Stimulated activated naive CD8-positive, alpha-beta T cell treated with anti-CD3 and anti-CD28 coated beads, Interleukin-15, Interleukin-2, amounts not matched to agents 100 ng/mL and 50 ng/mL, for 24 hours (primary cell): ENCODE measurements around the gene KLHL36.
"Not testable (repeated sequence)": the region's sequence is repeated elsewhere in the genome, so short reads cannot be mapped to it uniquely, and the experiment has no call there.

Experiments
- H3K27ac Mint-ChIP-seq: one replicate; pipeline ENCODE4 v1.8.0; 2021; ENCODE audit warnings: mild to moderate bottlenecking, mixed read lengths
- H3K27me3 Mint-ChIP-seq: one replicate; pipeline ENCODE4 v1.8.0; 2021; ENCODE audit warnings: mixed read lengths
- H3K36me3 Mint-ChIP-seq: one replicate; pipeline ENCODE4 v1.8.0; 2021; ENCODE audit warnings: low read depth, mixed read lengths
- H3K4me1 Mint-ChIP-seq: one replicate; pipeline ENCODE4 v1.8.0; 2021; ENCODE audit warnings: low read depth, mixed read lengths
- H3K4me3 Mint-ChIP-seq: one replicate; pipeline ENCODE4 v1.8.0; 2021; ENCODE audit warnings: mild to moderate bottlenecking, mixed read lengths
- H3K9me3 Mint-ChIP-seq: one replicate; pipeline ENCODE4 v1.8.0; 2021; ENCODE audit warnings: mixed read lengths

The KLHL36 gene

GRCh38 chr16:84683691-84684591 is 35.6 kb downstream of the KLHL36 start:
- no peaks in the 10 kb centered on the region for H3K36me3 Mint-ChIP-seq
- H3K4me3 Mint-ChIP-seq, result no peak overlapping the region
- H3K27ac Mint-ChIP-seq, result no peak overlapping the region
- peaks cover 8% of the 10 kb centered on the region for H3K27me3 Mint-ChIP-seq
- H3K4me1 Mint-ChIP-seq, result peaks cover 5% of the 10 kb centered on the region
- peaks cover 5% of the 10 kb centered on the region for H3K9me3 Mint-ChIP-seq

- Mint-ChIP-seq H3K4me1 (peaks cover 5% of the 10 kb centered on the region), H3K27me3 (peaks cover 8% of the 10 kb centered on the region), H3K27ac (no peak overlapping the region), H3K36me3 (no peaks in the 10 kb centered on the region), H3K4me3 (no peak overlapping the region), H3K9me3 (peaks cover 5% of the 10 kb centered on the region)
Measured at GRCh38 chr16:84684592-84684965, 36.3 kb downstream of the KLHL36 start.

DNA sequence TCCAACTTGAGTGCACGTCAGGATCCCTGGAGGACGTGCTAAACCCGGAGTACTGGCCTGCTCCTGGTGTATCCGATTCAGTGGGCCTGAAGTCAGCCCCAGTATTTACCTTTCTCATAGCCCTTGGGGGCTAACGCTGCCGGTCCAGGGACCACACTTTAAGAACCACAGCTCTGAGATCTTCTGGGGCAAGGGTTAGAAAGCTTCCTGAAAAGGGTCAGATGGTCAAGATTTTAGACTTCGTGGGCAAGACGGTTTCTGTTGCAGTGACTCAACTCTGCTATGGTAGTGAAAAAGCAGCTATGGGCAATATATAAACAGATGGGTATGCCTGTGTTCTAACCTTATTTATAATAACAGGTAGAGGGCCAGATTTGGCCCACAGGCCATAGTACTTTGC is 36.9 kb downstream of the KLHL36 start:
- Mint-ChIP-seq H3K4me1 (peaks cover 5% of the 10 kb centered on the region), H3K27me3 (peaks cover 8% of the 10 kb centered on the region), H3K4me3 (no peak overlapping the region), H3K9me3 (peaks cover 5% of the 10 kb centered on the region), H3K36me3 (no peaks in the 10 kb centered on the region), H3K27ac (no peak overlapping the region)

DNA sequence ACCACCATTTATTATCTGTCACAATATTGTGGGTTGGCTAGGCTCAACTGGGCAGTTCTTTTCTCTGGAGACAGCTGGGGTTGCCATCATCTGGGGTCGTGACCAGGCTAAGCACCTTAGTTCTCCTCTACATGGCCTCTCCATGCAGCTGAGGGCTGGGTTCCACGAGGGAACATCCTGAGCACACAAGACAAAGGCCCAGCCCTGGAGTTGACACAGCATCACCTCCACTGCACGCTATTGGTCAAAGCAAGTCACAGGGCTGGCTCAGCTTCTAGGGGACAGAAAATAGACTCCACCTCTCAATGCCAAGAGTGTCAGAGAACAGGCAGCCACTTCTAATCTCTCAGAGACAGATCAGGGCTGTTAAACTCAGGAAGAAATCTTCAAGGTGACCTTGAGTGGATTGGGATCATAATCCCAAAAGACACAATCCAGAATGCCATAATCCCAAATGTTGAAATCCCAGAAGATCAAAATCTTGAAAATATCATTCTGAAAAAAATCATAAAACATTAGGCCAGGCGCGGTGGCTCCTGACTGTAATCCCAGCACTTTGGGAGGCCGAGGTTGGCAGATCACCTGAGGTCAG is 38.5 kb downstream of the KLHL36 start:
- no peak overlapping the region for H3K27ac Mint-ChIP-seq
- no peak overlapping the region for H3K4me3 Mint-ChIP-seq
- H3K9me3 Mint-ChIP-seq, result peaks cover 5% of the 10 kb centered on the region
- peaks cover 8% of the 10 kb centered on the region for H3K27me3 Mint-ChIP-seq
- H3K36me3 Mint-ChIP-seq, result no peaks in the 10 kb centered on the region
- H3K4me1 Mint-ChIP-seq, result peaks cover 5% of the 10 kb centered on the region

GRCh38 chr16:84687715-84688114 is 39.4 kb downstream of the KLHL36 start:
- no peak overlapping the region for H3K27ac Mint-ChIP-seq
- H3K4me1 Mint-ChIP-seq, result peaks cover 10% of the 10 kb centered on the region
- H3K27me3 Mint-ChIP-seq, result peaks cover 8% of the 10 kb centered on the region
- H3K4me3 Mint-ChIP-seq, result no peak overlapping the region
- no peaks in the 10 kb centered on the region for H3K36me3 Mint-ChIP-seq
- H3K9me3 Mint-ChIP-seq, result peaks cover 5% of the 10 kb centered on the region

DNA sequence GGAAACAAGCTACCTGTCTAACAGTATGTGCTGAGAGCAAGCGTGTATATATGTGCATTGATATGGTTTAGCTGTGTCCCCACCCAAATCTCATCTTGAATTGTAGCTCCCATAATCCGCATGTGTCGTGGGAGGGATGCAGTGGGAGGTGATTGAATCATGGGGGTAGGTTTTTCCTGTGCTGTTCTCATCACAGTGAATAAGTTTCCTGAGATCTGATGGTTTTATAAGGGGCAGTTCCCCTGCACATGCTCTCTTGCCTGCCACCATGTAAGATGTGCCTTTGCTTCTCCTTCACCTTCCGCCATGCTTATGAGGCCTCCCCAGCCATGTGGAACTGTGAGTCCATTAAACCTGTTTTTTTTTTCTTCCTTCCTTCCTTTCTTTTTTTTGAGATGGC is 39.9 kb downstream of the KLHL36 start:
- H3K4me1 Mint-ChIP-seq, result peaks cover 12% of the 10 kb centered on the region
- not testable (repeated sequence) for H3K36me3 Mint-ChIP-seq, H3K4me3 Mint-ChIP-seq, H3K27me3 Mint-ChIP-seq, H3K27ac Mint-ChIP-seq, H3K9me3 Mint-ChIP-seq

- Mint-ChIP-seq H3K9me3 (peaks cover 5% of the 10 kb centered on the region), H3K27ac (no peak overlapping the region), H3K4me1 (peaks cover 12% of the 10 kb centered on the region), H3K36me3 (no peaks in the 10 kb centered on the region), H3K4me3 (no peak overlapping the region), H3K27me3 (peaks cover 8% of the 10 kb centered on the region)
Measured at GRCh38 chr16:84689111-84689510, 40.8 kb downstream of the KLHL36 start.

GRCh38 chr16:84690088-84690819 is 41.9 kb downstream of the KLHL36 start:
- Mint-ChIP-seq H3K9me3 (peaks cover 5% of the 10 kb centered on the region), H3K4me3 (no peak overlapping the region), H3K4me1 (peaks cover 12% of the 10 kb centered on the region), H3K27me3 (no peaks in the 10 kb centered on the region), H3K36me3 (no peaks in the 10 kb centered on the region), H3K27ac (no peak overlapping the region)

DNA sequence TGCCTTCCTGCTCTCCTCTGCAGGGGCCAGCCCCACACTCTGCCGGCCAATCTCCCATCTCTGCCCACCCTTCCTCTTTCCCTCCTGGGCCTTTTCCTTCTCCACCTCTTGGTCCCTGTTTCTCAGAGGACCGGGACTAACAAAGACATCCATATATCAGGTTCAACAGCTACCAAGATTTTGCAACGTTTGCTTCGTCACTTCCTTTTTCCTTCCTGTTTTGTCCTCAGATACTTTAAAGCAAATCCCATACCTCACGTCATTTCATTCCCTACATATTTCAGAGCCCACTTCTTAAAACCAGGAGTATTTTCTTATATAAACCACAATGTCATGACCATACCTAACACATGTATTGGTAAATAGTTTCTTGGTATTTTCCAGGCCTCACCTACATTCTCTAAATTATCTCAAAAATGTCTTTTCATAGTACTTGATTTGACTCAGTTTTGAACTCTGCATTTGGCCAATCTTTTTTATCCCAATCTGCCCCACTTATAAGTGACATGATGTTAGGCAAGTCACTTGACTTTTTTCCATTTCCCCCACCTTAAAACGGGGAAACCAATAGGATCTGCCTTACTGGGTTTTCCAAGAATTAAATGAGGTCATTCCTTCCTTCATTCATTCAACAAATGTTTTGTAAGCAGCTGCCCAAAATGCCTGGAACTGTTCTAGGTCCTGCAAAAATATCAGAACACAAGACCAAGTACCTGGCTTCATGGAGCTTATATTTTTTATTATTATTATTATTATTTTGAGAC is 44.3 kb downstream of the KLHL36 start:
- H3K9me3 Mint-ChIP-seq, result peaks cover 5% of the 10 kb centered on the region
- H3K4me3 Mint-ChIP-seq, result no peak overlapping the region
- H3K27ac Mint-ChIP-seq, result no peak overlapping the region
- H3K36me3 Mint-ChIP-seq, result no peaks in the 10 kb centered on the region
- H3K4me1 Mint-ChIP-seq, result peaks cover 10% of the 10 kb centered on the region
- no peaks in the 10 kb centered on the region for H3K27me3 Mint-ChIP-seq

DNA sequence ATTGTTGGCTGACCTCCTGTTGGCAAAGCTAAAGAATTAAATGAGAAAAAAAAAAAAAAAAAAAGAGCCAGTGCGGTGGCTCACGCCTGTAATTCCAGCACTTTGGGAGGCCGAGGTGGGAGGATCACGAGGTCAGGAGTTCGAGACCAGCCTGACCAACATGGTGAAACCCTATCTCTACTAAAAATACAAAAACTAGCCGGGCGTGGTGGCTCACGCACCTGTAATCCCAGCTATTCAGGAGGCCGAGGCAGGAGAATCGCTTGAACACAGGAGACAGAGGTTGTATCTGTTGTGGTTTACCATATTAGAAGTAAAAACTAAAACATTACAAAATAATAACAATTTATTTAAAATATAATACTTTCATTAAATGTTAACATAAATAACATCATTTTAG is 45.6 kb downstream of the KLHL36 start:
- not testable (repeated sequence) for H3K36me3 Mint-ChIP-seq, H3K4me3 Mint-ChIP-seq, H3K9me3 Mint-ChIP-seq, H3K27ac Mint-ChIP-seq, H3K27me3 Mint-ChIP-seq
- peaks cover 10% of the 10 kb centered on the region for H3K4me1 Mint-ChIP-seq

DNA sequence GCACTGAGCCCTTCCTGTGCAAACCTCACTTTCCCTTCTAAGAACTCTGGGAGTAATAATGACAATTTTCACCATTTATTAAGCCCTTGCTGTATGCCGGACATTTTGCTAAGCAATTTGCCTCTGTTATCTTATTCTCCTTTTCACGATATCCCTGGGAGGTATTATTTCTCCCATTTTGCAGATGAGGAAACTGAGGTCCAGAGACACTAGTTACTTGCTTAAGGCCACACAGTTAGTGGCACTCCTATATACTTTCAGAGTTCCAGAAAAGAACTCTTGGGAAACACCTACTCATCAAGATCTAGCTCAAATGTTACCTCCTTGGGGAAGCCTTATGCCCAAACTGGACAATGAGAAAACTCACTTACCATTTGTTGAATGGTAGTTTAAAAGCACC is 46.7 kb downstream of the KLHL36 start:
- Mint-ChIP-seq H3K36me3 (no peaks in the 10 kb centered on the region), H3K4me3 (no peak overlapping the region), H3K9me3 (no peaks in the 10 kb centered on the region), H3K4me1 (peaks cover 16% of the 10 kb centered on the region), H3K27me3 (no peaks in the 10 kb centered on the region), H3K27ac (no peak overlapping the region)

DNA sequence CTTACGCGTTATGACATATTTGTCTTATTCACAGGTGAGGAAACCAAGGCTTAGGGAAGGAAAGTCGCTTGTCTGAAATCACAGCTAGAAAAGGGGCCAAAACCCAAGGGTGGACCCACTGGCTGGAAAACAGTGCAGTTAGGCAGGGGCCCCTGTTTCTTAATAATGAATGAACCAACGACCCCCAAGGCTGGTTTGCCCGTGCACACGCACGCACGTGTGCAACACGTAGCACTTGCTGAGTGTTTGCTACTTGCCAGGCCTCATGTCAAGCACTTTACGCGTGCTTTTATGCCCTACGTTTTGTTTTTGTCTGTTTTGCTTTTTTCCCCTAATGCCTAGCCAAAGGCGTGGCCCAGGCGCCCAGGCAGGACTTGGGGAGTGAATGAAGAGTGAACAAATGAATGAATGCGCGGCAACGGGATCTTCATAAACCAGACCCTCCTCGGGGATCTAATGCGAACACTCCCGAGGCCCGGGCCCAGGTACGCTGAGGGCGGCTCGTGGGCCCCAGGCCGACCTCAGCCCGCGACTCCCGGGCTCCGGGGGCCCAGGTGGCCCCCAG is 50.9 kb downstream of the KLHL36 start:
- peaks cover 38% of the 10 kb centered on the region for H3K4me1 Mint-ChIP-seq
- peaks cover 21% of the 10 kb centered on the region for H3K36me3 Mint-ChIP-seq

DNA sequence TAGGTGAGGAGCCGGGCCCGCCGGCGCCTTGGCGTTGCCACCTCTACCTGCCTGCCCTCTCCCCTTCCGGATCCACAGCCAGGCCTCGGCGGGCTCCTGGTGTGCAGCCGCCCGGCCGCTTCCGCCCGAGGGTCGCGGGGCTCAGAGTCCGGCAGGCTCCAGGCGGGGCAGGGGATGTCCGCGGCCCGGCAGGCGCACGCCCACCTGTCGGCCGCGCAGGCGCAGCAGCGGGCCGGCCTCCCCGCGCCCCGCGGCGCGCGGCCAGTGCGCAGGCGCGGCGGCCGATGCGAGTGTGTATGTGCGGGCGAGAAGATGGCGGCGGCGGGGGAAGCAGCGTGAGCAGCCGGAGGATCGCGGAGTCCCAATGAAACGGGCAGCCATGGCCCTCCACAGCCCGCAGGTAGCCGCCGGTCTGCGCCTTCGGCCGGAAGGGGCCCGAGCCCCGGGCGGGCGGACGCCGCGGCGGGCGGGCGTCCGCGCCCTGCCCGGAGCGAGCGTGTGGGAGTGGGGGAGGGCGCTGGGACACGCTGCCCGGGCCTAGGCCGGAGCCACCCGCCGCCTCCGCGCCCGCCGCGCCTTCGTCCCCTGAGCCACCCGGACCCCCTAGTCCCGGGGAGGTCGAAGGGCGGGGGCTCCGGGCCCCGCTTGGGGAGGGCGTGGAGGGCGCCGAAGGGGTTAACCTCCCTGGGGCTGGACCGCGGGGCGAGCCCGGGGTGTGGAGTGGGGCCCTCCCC is 51.6 kb downstream of the KLHL36 start, which contains the start of gene USP10:
Gene USP10, plus strand, starts transcription at position 289 of the 734 bp plus-strand sequence. Its CDS starts 91 bp downstream, at position 380.
- H3K36me3 Mint-ChIP-seq, result peaks cover 25% of the 10 kb centered on the region
- H3K4me1 Mint-ChIP-seq, result peaks cover 45% of the 10 kb centered on the region
- no peaks in the 10 kb centered on the region for H3K9me3 Mint-ChIP-seq

More for the DNA sequence above, 50.9 kb downstream of the KLHL36 start:
- Mint-ChIP-seq H3K27me3 (no peaks in the 10 kb centered on the region), H3K4me3 (peak overlapping the region; percentile 87), H3K9me3 (no peaks in the 10 kb centered on the region), H3K27ac (peak overlapping the region; percentile 85)

More for the DNA sequence above, 51.6 kb downstream of the KLHL36 start, which contains the start of gene USP10:
- Mint-ChIP-seq H3K27ac (peak within 1 kb of the TSS; percentile 95), H3K4me3 (peak within 1 kb of the TSS; percentile 98), H3K27me3 (no peaks in the 10 kb centered on the region)
